Choroid plexus epithelial cell (primary cell): ENCODE measurements around the gene KLHDC10.
"Not testable (repeated sequence)": the region's sequence is repeated elsewhere in the genome, so short reads cannot be mapped to it uniquely, and the experiment has no call there.

Experiments
- DNase-seq: peaks from one replicate; pipeline ENCODE4 v3.0.0-alpha.2; 2010; ENCODE audit warnings: low read depth
- H3K4me3 ChIP-seq: 2 replicates; pipeline ENCODE4 v1.5.1; 2011; ENCODE audit warnings: low read depth, mild to moderate bottlenecking, control low read depth, low read length, moderate library complexity
- CTCF ChIP-seq: conservative IDR thresholded peaks from 2 replicates; pipeline ENCODE4 v1.5.1; 2011; ENCODE audit warnings: low read depth, mild to moderate bottlenecking, control low read depth, inconsistent platforms, low read length, moderate library complexity

The KLHDC10 gene

DNA sequence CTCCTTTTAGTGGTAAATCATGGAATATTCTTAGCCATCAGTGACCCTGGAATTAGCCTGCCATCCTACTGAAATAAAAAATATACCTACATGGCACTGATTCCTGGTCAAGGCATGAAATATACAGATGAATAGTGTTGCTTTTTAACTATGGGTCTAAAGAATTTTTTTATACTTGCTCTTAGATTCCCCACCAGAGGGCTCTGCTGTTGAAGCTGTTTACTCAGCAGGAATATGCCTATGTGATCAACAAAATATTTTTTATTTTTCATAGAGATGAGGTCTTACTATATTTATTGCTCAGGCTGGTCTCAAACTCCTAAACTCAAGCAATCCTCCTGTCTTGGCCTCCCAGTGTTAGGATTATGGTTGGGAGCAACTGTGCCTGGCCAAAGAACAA lies 32.6 kb upstream of the KLHDC10 start:
- peak; percentile 57 for DNase-seq
- peak; percentile 61 for TF ChIP-seq CTCF
- H3K4me3 ChIP-seq: no peak overlapping the region

DNA sequence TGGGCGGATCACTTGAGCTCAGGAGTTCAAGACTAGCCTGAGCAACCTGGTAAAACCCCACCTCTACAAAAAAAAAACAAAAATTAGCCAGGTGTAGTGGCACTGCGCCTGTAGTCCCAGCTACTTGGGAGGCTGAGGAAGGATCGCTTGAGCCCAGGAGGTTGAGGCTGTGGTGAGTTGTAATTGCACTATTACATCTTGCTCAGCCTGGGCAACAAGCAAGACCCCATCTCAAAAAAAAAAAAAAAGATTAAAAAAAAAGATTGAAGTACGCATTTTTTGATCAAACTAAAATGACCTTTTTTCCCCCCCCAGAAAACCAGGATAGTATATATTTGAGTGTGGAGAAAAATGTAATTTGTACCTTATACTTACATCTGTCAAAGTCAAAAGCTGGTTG lies 29.8 kb upstream of the KLHDC10 start:
- DNase-seq: no peak
- no peak overlapping the region for H3K4me3 ChIP-seq
- no peak for TF ChIP-seq CTCF

DNA sequence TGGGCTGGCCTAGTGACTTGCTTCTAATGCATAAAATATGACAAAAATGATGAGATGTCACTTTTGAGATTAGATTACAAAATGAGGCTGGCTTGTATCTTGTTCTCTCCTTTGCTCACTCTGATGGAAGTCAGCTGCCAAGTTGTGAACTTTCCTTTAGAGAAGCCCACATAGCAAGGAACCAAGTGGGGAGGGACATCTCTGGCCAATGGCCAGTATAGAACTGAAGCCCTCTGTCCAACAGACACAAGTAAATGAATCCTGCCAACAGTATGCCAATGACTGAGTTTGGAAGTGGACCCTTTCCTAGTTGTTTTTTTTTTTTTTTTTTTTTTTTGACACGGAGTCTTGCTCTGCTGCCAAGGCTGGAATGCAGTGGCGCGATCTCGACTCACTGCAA lies 22.5 kb upstream of the KLHDC10 start:
- no peak for DNase-seq
- H3K4me3 ChIP-seq: no peak overlapping the region
- no peak for TF ChIP-seq CTCF

DNA sequence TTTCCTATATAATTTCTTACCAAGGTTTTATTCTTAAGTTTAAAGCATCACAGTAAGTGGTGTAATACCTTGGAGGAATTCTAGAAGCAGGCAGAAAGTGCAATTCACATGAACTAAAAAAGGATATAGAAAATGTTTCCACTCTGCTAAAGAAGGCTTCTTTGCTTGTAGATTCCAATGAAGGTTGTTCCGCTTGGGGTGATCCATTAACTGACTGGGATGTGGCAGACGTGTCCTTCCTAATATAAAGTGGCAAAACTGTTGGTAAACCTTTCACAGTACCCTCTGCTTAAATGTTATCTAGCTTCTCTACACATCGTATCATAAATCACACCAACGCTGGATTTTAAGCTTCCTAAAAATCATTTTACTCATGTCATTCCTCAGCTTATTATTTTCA lies 21.4 kb upstream of the KLHDC10 start:
- no peak for DNase-seq
- no peak overlapping the region for H3K4me3 ChIP-seq
- TF ChIP-seq CTCF: no peak

DNA sequence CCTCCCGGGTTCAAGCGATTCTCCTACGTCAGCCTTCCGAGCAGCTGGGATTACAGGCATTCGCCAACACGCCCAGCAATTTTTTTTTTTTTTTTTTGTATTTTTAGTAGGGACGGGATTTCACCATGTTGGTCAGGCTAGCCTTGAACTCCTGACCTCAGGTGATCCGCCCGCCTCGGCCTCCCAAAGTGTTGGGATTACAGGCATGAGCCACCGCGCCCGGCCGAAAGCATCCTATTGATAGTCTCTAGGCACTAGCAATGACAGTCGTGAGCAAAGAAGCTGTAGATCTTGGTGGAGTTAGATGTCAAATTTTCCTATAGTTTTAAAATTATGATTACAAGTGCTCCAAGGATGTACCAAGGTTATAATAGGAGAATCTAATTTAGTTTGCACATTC lies 18.1 kb upstream of the KLHDC10 start:
- not testable (repeated sequence) for H3K4me3 ChIP-seq, DNase-seq

DNA sequence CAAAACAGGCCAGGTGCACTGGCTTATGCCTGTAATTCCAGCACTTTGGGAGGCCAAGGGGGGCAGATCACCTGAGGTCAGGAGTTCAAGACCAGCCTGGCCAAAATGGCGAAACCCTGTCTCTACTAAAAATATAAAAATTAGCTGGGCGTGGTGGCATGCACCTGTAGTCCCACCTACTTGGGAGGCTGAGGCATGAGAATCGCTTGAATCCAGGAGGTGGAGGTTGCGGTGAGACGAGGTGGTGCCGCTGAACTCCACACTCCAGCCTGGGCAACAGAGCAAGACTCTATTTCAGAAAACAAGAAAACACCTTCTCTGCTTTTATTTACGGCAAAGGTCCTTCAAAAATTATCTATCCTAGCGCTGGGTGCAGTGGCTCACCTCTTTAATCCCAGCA lies 15.1 kb upstream of the KLHDC10 start:
- not testable (repeated sequence) for DNase-seq, H3K4me3 ChIP-seq

DNA sequence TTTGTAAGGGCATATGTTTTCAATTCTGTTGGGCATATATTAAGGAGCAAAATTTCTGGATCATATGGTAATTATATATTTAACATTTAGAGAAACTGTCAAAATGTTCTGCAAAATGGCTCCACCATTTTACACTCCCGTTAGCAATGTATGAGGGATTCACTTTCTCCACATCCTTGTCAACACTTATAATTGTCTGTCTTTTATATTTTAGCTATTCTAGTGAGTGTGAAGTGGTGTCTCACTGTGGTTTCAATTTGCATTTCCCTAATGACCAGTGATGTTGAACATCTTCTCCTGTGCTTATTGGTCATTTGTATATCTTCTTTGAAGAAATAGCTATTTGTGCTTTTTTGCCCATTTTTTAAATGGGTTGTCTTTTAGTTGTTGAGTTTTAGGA lies 8.1 kb upstream of the KLHDC10 start:
- TF ChIP-seq CTCF: no peak
- DNase-seq: no peak
- H3K4me3 ChIP-seq: no peak overlapping the region

DNA sequence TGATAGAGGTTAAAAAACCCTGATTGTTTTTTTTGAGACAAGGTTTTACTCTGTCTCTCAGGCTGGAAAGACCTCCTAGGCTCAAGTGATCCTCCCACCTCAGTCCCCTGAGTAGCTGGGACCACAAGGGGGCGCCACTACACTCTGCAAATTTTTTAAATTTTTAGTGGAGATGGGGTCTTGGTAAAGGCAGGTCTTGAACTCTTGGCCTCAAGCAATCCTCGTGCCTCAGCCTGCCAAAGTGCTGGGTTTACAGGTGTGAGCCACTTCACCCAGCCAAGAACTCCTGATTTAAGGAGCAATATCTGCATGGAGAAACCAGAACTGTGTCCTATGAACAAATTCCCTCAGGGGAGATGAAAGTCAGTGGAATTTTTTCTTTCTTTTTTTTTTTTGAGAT lies 7.3 kb upstream of the KLHDC10 start:
- peak; percentile 92 for TF ChIP-seq CTCF
- DNase-seq: peak; percentile 50
- no peak overlapping the region for H3K4me3 ChIP-seq

DNA sequence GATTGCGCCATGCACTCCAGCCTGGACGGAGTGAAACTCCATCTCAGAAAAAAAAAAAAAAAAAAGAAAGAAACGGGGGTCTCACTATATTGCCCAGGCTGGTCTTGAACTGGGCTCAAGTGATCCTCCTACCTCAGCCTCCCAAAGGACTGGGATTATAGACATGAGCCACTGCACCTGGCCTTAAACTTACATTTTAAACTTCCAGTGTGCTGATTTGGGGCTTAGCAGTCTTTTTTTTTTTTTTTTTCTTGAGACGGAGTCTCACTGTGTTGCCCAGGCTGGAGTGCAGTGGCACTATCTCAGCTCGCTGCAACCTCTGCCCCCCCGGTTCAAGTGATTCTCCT lies 5.8 kb upstream of the KLHDC10 start:
- not testable (repeated sequence) for H3K4me3 ChIP-seq, DNase-seq
